Endothelial cell of umbilical vein (primary cell): ENCODE results near the gene PRLHR. TPM values are rescaled to one million over a fixed set of nuclear protein-coding genes. Genes with fewer than 3 reads are reported as not detected.

Experiments used
- BruUV-seq: library from RNA; stranded (reverse); fragments of 400-500 nt; replicated peaks from 2 replicates; lab custom pipeline; 2021; lab: Mats Ljungman, UMichigan
- CTCF ChIA-PET: fragments of 300-600, 350-600 bp; sonication (Branson Sonifier 250); formaldehyde crosslinking; loops from one replicate; lab custom pipeline; 2021; ENCODE audit warnings: antibody characterized with exemption, inconsistent platforms; lab: Charles Lee
- POLR2A ChIA-PET: fragments of 300-600, 350-600 bp; sonication (Branson Sonifier 250); formaldehyde crosslinking; loops from one replicate; lab custom pipeline; 2021; ENCODE audit warnings: antibody characterized with exemption, inconsistent platforms; lab: Charles Lee
- DNase-seq: peaks from one replicate; pipeline ENCODE4 v3.0.0-alpha.2; 2011; ENCODE audit warnings: low read depth, low spot score
- FAIRE-seq: peaks from 2 replicates; lab custom pipeline; 2011; peaks lifted over from hg19 to GRCh38; lab: Jason Lieb, UNC
- H2AFZ ChIP-seq: 2 replicates; pipeline ENCODE4 v1.6.0; 2012; ENCODE audit warnings: low read depth, low read length, control low read depth, inconsistent platforms
- H3K27ac ChIP-seq: 2 replicates; pipeline ENCODE4 v1.5.1; 2011; ENCODE audit warnings: low read depth, mild to moderate bottlenecking, control low read depth, low read length, moderate library complexity; ENCODE audit not compliant: insufficient read depth
- H3K27me3 ChIP-seq, 2 experiments: 2 replicates each; pipeline versions ENCODE4 v1.6.0 to v1.6.1; 2011; ENCODE audit warnings: low read length in 2 of 2, mixed read lengths in 1 of 2; ENCODE audit not compliant: control insufficient read depth in 2 of 2, insufficient read depth in 2 of 2
- H3K36me3 ChIP-seq, 2 experiments: 2 replicates in 1 of 2; 3 replicates in 1 of 2; pipeline ENCODE4 v1.5.1; 2011; ENCODE audit warnings: low read length in 2 of 2, mild to moderate bottlenecking in 1 of 2, moderate library complexity in 1 of 2; ENCODE audit not compliant: control insufficient read depth in 2 of 2, insufficient read depth in 2 of 2; ENCODE audit errors: extremely low read depth in 1 of 2
- H3K4me1 ChIP-seq: 3 replicates; pipeline ENCODE4 v1.5.1; 2011; ENCODE audit warnings: mild to moderate bottlenecking, low read length; ENCODE audit not compliant: control insufficient read depth, insufficient read depth; ENCODE audit errors: extremely low read depth
- H3K4me2 ChIP-seq: 2 replicates; pipeline ENCODE4 v1.6.1; 2011; ENCODE audit warnings: low read length, control low read depth, mixed read lengths; ENCODE audit not compliant: insufficient read depth
- H3K4me3 ChIP-seq, 3 experiments: fragments of 200-600 bp in 1 of 3; sonication (generic), shearing (Covaris generic) in 1 of 3; replicated peaks in 1 of 3; 2 replicates each; pipeline ENCODE4 v1.5.1; 2011 to 2016; ENCODE audit warnings: control low read depth in 3 of 3, low read length in 3 of 3, mild to moderate bottlenecking in 2 of 3, inconsistent platforms in 1 of 3, low read depth in 1 of 3, moderate library complexity in 1 of 3; ENCODE audit not compliant: insufficient read depth in 1 of 3
- H3K79me2 ChIP-seq: 2 replicates; pipeline ENCODE4 v1.6.0; 2012; ENCODE audit warnings: low read length, inconsistent platforms; ENCODE audit not compliant: control insufficient read depth, insufficient read depth
- H3K9ac ChIP-seq: replicated peaks from 2 replicates; pipeline ENCODE3; 2011; ENCODE audit warnings: low read length, control low read depth; ENCODE audit not compliant: insufficient read depth; ENCODE audit errors: extremely low read depth
- H3K9me1 ChIP-seq: replicated peaks from 3 replicates; pipeline ENCODE4 v1.6.0; 2011; ENCODE audit warnings: mild to moderate bottlenecking, low read length; ENCODE audit not compliant: control insufficient read depth, insufficient read depth; ENCODE audit errors: extremely low read depth
- H3K9me3 ChIP-seq: replicated peaks from 2 replicates; pipeline ENCODE4 v1.5.1; 2012; ENCODE audit warnings: low read length, inconsistent platforms; ENCODE audit not compliant: control insufficient read depth, insufficient read depth
- H4K20me1 ChIP-seq: replicated peaks from 2 replicates; pipeline ENCODE3; 2011; ENCODE audit warnings: mild to moderate bottlenecking, low read length; ENCODE audit not compliant: control insufficient read depth, insufficient read depth; ENCODE audit errors: extremely low read depth
- EZH2 ChIP-seq: IDR thresholded peaks from 2 replicates; pipeline ENCODE4 v1.6.1; 2012; ENCODE audit warnings: borderline replicate concordance, low read depth, mild to moderate bottlenecking, moderate library complexity, low read length, inconsistent platforms; ENCODE audit not compliant: severe bottlenecking
- FOS ChIP-seq: IDR thresholded peaks from 2 replicates; pipeline ENCODE4 v1.6.1; 2011; ENCODE audit warnings: mild to moderate bottlenecking, low read length, moderate library complexity, borderline replicate concordance; ENCODE audit not compliant: insufficient read depth
- GATA2 ChIP-seq: IDR thresholded peaks from 2 replicates; pipeline ENCODE4 v1.7.0; 2011; ENCODE audit warnings: low read depth, mild to moderate bottlenecking, moderate library complexity, mixed read lengths, low read length; ENCODE audit not compliant: insufficient read length, insufficient read depth
- JUN ChIP-seq: IDR thresholded peaks from 2 replicates; pipeline ENCODE4 v1.6.1; 2011; ENCODE audit warnings: borderline replicate concordance, low read depth; ENCODE audit not compliant: insufficient read length, insufficient read depth
- MAX ChIP-seq: IDR thresholded peaks from 2 replicates; pipeline ENCODE4 v1.6.1; 2011; ENCODE audit not compliant: insufficient read depth, insufficient read length
- MYC ChIP-seq: IDR thresholded peaks from one replicate; pipeline ENCODE4 v1.6.1; 2011; ENCODE audit warnings: mild to moderate bottlenecking, low read depth, low read length
- POLR2A ChIP-seq: IDR thresholded peaks from 2 replicates; pipeline ENCODE4 v1.6.1; 2012; ENCODE audit warnings: low read depth, mild to moderate bottlenecking, control low read depth, low read length
- POLR2AphosphoS5 ChIP-seq: IDR thresholded peaks from 2 replicates; pipeline ENCODE4 v1.6.1; 2012; ENCODE audit warnings: low read depth, mild to moderate bottlenecking, control low read depth, low read length, moderate library complexity; ENCODE audit not compliant: insufficient read depth
- dilution Hi-C: fragments of 300-500 bp; cut with MboI; formaldehyde crosslinking; loops from one replicate; pipeline ENCODE4 v1.15.0; 2019; ENCODE audit warnings: low sequenced_read_pairs; ENCODE audit not compliant: extremely low pct_ligation_motif_present
- intact Hi-C: fragments of 100-400 bp; cut with micrococcal nuclease; formaldehyde crosslinking; loops from one replicate; pipeline ENCODE4 v1.10.0; 2022
- polyA plus RNA-seq, 4 experiments: library from polyadenylated mRNA; depleted of rRNA in 3 of 4; stranded (reverse) in 3 of 4; unstranded in 1 of 4; fragments of >200 nt; gene quantifications; 2 replicates each; pipeline versions ENCODE4 v1.2.1 to v1.2.3, GENCODE V29; 2011 to 2012; ENCODE audit warnings: missing spikeins in 1 of 4
- total RNA-seq: library from RNA; stranded (reverse); gene quantifications from 2 replicates; pipeline ENCODE4 v1.2.3, GENCODE V29; 2021

Gene PRLHR
- total and polyA plus RNA-seq, 2 donors (not counting 3 experiments of a cell fraction or from before 2014, with no cell fraction given) = not detected

DNA sequence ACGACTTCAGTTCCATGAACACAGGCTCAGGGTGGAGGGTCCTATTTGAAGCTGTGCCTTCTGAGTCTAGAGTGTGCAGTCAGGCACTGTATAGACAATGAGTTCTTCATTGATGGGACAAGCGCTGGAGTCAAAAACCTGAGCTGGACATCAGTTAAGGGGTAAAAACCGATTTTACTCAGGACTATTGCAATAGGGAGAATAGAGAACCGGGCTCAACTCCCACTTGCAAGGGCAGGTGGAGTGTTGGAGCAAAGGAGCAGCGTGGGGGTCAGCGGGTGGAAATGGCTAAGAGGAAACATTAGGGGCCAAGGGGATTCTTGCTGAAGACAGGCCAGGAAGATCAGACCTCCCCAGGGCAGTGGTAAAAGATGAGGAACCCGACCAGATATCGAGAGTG is 28.5 kb downstream of the PRLHR start:
- intact Hi-C loops (no loop called here), dilution Hi-C loops (no loop called here)
- FAIRE-seq = no peak
- Histone ChIP-seq H3K9me1 (no peaks in the 10 kb centered on the region), H3K79me2 (no peaks in the 10 kb centered on the region), H3K9ac (no peak overlapping the region), H3K4me1 (no peaks in the 10 kb centered on the region), H3K9me3 (no peaks in the 10 kb centered on the region), H3K4me2 (no peak overlapping the region), H3K36me3 (no peaks in the 10 kb centered on the region), H4K20me1 (no peaks in the 10 kb centered on the region), H3K27me3 (peaks cover 2 to 8% of the 10 kb centered on the region in 2 experiments), H2AFZ (no peak overlapping the region), H3K27ac (no peak overlapping the region), H3K4me3 (no peak overlapping the region)
- TF ChIP-seq JUN = no peak
- TF ChIP-seq POLR2A = no peak
- TF ChIP-seq POLR2AphosphoS5 = no peak
- TF ChIP-seq MYC = no peak
- TF ChIP-seq GATA2 = no peak
- TF ChIP-seq FOS = no peak
- TF ChIP-seq EZH2 = no peak
- TF ChIP-seq MAX = no peak
- BruUV-seq = no TSS peak
- CTCF ChIA-PET = interaction anchor here (3.5 to 8.3 kb wide), 5 partner anchors 9 to 283 kb away, joined by 22 to 168 read pairs (median 45); no protein-coding TSS in a partner anchor
- no peak for DNase-seq
- POLR2A ChIA-PET = no interaction called here
